ENCODE results near the gene TUBA8. TPM values are rescaled to one million over a fixed set of nuclear protein-coding genes. Genes with fewer than 3 reads are reported as not detected.
"Not testable (repeated sequence)": the region's sequence is repeated elsewhere in the genome, so short reads cannot be mapped to it uniquely, and the experiment has no call there.

TUBA8 gene
- total RNA-seq, 2 donors from 2014 or later = 0.41 to 2.2 TPM

GRCh38 chr22:18100781-18101180 lies 9.8 kb upstream of the TUBA8 start:
- DNase-seq (ENCODE audit: low spot score) (no peak), ATAC-seq (ENCODE audit: insufficient number of reproducible peaks, low FRiP score, low read depth) (no peak)
- H3K36me3 ChIP-seq = no peaks in the 10 kb centered on the region
- TF ChIP-seq CTCF (IDR thresholded peaks at IDR 0.05) = no peak
- no peaks in the 10 kb centered on the region for H3K27me3 ChIP-seq (replicated peaks; ENCODE audit: insufficient read depth)
- no peak overlapping the region for H3K4me3 ChIP-seq
- H3K4me1 ChIP-seq (ENCODE audit: control insufficient read depth in 1 of 2, low read depth in 2 of 2) = no peaks in the 10 kb centered on the region
- H3K9me3 ChIP-seq = no peaks in the 10 kb centered on the region
- H3K27ac ChIP-seq = no peak overlapping the region

- H3K9me3 ChIP-seq = no peaks in the 10 kb centered on the region
- DNase-seq (ENCODE audit: low spot score) = no peak
- ATAC-seq (ENCODE audit: insufficient number of reproducible peaks, low FRiP score, low read depth) = no peak
- no peak overlapping the region for H3K27ac ChIP-seq
- no peaks in the 10 kb centered on the region for H3K36me3 ChIP-seq
- H3K27me3 ChIP-seq (replicated peaks; ENCODE audit: insufficient read depth) = no peaks in the 10 kb centered on the region
- no peak for TF ChIP-seq CTCF (IDR thresholded peaks at IDR 0.05)
- no peak overlapping the region for H3K4me3 ChIP-seq
- H3K4me1 ChIP-seq (ENCODE audit: control insufficient read depth in 1 of 2, low read depth in 2 of 2) = no peaks in the 10 kb centered on the region
Measured at GRCh38 chr22:18101536-18101935, 9.1 kb upstream of the TUBA8 start.

DNA sequence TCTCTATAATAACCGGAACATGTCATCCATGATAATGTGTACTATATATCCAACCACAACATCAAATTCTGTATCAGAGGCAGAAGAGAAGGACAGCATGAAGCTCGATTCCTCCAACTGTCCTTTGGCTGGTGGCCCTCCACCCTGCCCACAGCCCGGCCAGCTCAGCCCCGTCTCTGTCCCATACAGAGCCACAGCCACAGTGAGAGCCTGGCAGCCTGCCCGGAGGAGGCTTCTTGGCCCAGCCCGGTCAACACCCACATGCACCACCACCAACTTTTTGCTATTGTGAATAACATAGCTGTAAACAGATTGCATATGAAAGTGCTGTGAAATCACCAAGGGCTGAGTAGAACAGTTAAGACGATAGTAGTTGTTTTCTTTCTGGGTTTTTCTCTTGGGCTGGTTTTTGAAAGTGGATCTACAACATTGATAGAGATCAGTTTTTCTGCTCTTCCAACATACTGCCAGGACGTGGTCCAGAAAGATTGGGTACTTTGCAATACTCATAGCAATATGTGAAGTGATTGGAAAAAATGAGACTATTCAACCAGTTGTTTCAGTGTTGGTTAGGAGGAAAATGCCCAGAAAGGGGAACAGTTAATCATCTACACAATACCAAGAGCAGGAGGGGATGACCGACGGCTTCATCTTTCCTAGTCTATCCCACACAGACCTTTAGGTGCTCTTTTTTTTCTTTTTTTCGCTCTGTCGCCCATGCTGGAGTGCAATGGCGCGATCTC lies 6.9 kb upstream of the TUBA8 start:
- DNase-seq (ENCODE audit: low spot score) (no peak), ATAC-seq (ENCODE audit: insufficient number of reproducible peaks, low FRiP score, low read depth) (no peak)
- Histone ChIP-seq H3K4me3 (no peak overlapping the region), H3K36me3 (no peaks in the 10 kb centered on the region), H3K4me1 (ENCODE audit: control insufficient read depth in 1 of 2, low read depth in 2 of 2) (no peaks in the 10 kb centered on the region), H3K27me3 (replicated peaks; ENCODE audit: insufficient read depth) (no peaks in the 10 kb centered on the region), H3K9me3 (no peaks in the 10 kb centered on the region), H3K27ac (no peak overlapping the region)
- TF ChIP-seq CTCF (IDR thresholded peaks at IDR 0.05) = no peak

GRCh38 chr22:18104566-18104965 lies 6.0 kb upstream of the TUBA8 start:
- no peak overlapping the region for H3K4me3 ChIP-seq
- DNase-seq (ENCODE audit: low spot score) (no peak), ATAC-seq (ENCODE audit: insufficient number of reproducible peaks, low FRiP score, low read depth) (no peak)
- H3K36me3 ChIP-seq = no peaks in the 10 kb centered on the region
- H3K9me3 ChIP-seq = no peaks in the 10 kb centered on the region
- no peaks in the 10 kb centered on the region for H3K27me3 ChIP-seq (replicated peaks; ENCODE audit: insufficient read depth)
- no peak overlapping the region for H3K27ac ChIP-seq
- H3K4me1 ChIP-seq (ENCODE audit: control insufficient read depth in 1 of 2, low read depth in 2 of 2) = no peaks in the 10 kb centered on the region
- no peak for TF ChIP-seq CTCF (IDR thresholded peaks at IDR 0.05)

GRCh38 chr22:18105981-18106380 lies 4.6 kb upstream of the TUBA8 start:
- not testable (repeated sequence) for H3K36me3 ChIP-seq; DNase-seq (ENCODE audit: low spot score); ATAC-seq (ENCODE audit: insufficient number of reproducible peaks, low FRiP score, low read depth); H3K9me3 ChIP-seq; H3K4me3 ChIP-seq; H3K27me3 ChIP-seq (replicated peaks; ENCODE audit: insufficient read depth); H3K27ac ChIP-seq
- peaks cover 9 to 10% of the 10 kb centered on the region in 2 donors for H3K4me1 ChIP-seq (ENCODE audit: control insufficient read depth in 1 of 2, low read depth in 2 of 2)

- not testable (repeated sequence) for ATAC-seq (ENCODE audit: insufficient number of reproducible peaks, low FRiP score, low read depth); DNase-seq (ENCODE audit: low spot score); H3K9me3 ChIP-seq; H3K36me3 ChIP-seq; H3K4me3 ChIP-seq; H3K27ac ChIP-seq; H3K27me3 ChIP-seq (replicated peaks; ENCODE audit: insufficient read depth)
- peaks cover 15 to 17% of the 10 kb centered on the region in 2 donors for H3K4me1 ChIP-seq (ENCODE audit: control insufficient read depth in 1 of 2, low read depth in 2 of 2)
Measured at GRCh38 chr22:18106550-18107341, 3.9 kb upstream of the TUBA8 start.
